H9 (cell line): ENCODE data around the gene TXNRD1. TPM values are rescaled to one million over a fixed set of nuclear protein-coding genes. Genes with fewer than 3 reads are reported as not detected.

ENCODE experiments used
- DNase-seq: peaks from one replicate; pipeline ENCODE4 v3.0.0-alpha.2; 2017
- H2AFZ ChIP-seq: one replicate; pipeline ENCODE4 v1.6.1; 2013; ENCODE audit warnings: mild to moderate bottlenecking, low read length, control low read depth, moderate library complexity
- H2AK5ac ChIP-seq: 2 replicates; pipeline ENCODE4 v1.6.1; 2013; ENCODE audit warnings: low read length, control low read depth, mixed read lengths; ENCODE audit not compliant: insufficient read length
- H2BK120ac ChIP-seq: one replicate; pipeline ENCODE4 v1.6.1; 2013; ENCODE audit warnings: low read depth, mild to moderate bottlenecking, low read length, control low read depth, inconsistent platforms; ENCODE audit not compliant: poor library complexity, severe bottlenecking
- H2BK12ac ChIP-seq: 2 replicates; pipeline ENCODE4 v1.6.1; 2013; ENCODE audit warnings: low read length, control low read depth, mixed read lengths, low read depth; ENCODE audit not compliant: insufficient read length
- H2BK15ac ChIP-seq: 2 replicates; pipeline ENCODE4 v1.6.1; 2013; ENCODE audit warnings: low read depth, low read length, control low read depth
- H2BK20ac ChIP-seq: one replicate; pipeline ENCODE4 v1.6.1; 2013; ENCODE audit warnings: low read depth, mild to moderate bottlenecking, low read length, control low read depth, inconsistent platforms; ENCODE audit not compliant: poor library complexity, severe bottlenecking
- H2BK5ac ChIP-seq: 2 replicates; pipeline ENCODE4 v1.6.1; 2013; ENCODE audit warnings: low read length, control low read depth, mixed read lengths; ENCODE audit not compliant: insufficient read length
- H3K14ac ChIP-seq: 2 replicates; pipeline ENCODE4 v1.6.1; 2013; ENCODE audit warnings: low read length, control low read depth; ENCODE audit not compliant: insufficient read depth
- H3K18ac ChIP-seq: 2 replicates; pipeline ENCODE4 v1.6.1; 2013; ENCODE audit warnings: low read depth, mild to moderate bottlenecking, mixed read lengths, low read length, control low read depth; ENCODE audit not compliant: insufficient read length
- H3K23ac ChIP-seq: 2 replicates; pipeline ENCODE4 v1.6.1; 2013; ENCODE audit warnings: low read length, control low read depth, mixed read lengths, low read depth; ENCODE audit not compliant: insufficient read length
- H3K23me2 ChIP-seq: 2 replicates; pipeline ENCODE4 v1.6.1; 2013; ENCODE audit warnings: low read depth, mild to moderate bottlenecking, mixed read lengths, low read length, control low read depth; ENCODE audit not compliant: insufficient read length, poor library complexity, severe bottlenecking
- H3K27ac ChIP-seq: 2 replicates; pipeline ENCODE4 v1.5.1; 2013; ENCODE audit warnings: low read length, control low read depth, mixed read lengths, low read depth; ENCODE audit not compliant: insufficient read length
- H3K27me3 ChIP-seq: 2 replicates; pipeline ENCODE4 v1.6.1; 2013; ENCODE audit warnings: low read length, control low read depth, inconsistent platforms; ENCODE audit not compliant: insufficient read depth
- H3K4ac ChIP-seq: 2 replicates; pipeline ENCODE4 v1.6.1; 2013; ENCODE audit warnings: low read depth, mild to moderate bottlenecking, control low read depth, inconsistent platforms, low read length, moderate library complexity
- H3K4me1 ChIP-seq: 2 replicates; pipeline ENCODE4 v1.6.1; 2013; ENCODE audit warnings: low read length, control low read depth, inconsistent platforms; ENCODE audit not compliant: insufficient read depth
- H3K4me2 ChIP-seq: 2 replicates; pipeline ENCODE4 v1.6.1; 2013; ENCODE audit warnings: low read length, control low read depth, mixed read lengths; ENCODE audit not compliant: insufficient read length, insufficient read depth
- H3K56ac ChIP-seq: 2 replicates; pipeline ENCODE4 v1.6.1; 2013; ENCODE audit warnings: low read depth, mild to moderate bottlenecking, mixed read lengths, low read length, control low read depth; ENCODE audit not compliant: insufficient read length
- H3K79me1 ChIP-seq: 2 replicates; pipeline ENCODE4 v1.6.1; 2013; ENCODE audit warnings: low read depth, mild to moderate bottlenecking, moderate library complexity, low read length, control low read depth, inconsistent platforms; ENCODE audit not compliant: insufficient read depth, poor library complexity, severe bottlenecking
- H3K79me2 ChIP-seq: 2 replicates; pipeline ENCODE4 v1.6.1; 2013; ENCODE audit warnings: low read length, control low read depth, inconsistent platforms; ENCODE audit not compliant: insufficient read depth
- H3K9ac ChIP-seq: 2 replicates; pipeline ENCODE4 v1.6.1; 2013; ENCODE audit warnings: low read length, control low read depth, mixed read lengths; ENCODE audit not compliant: insufficient read length; ENCODE audit errors: extremely low read depth
- H3K9me3 ChIP-seq: one replicate; pipeline ENCODE4 v1.6.1; 2013; ENCODE audit warnings: low read depth, low read length, inconsistent platforms; ENCODE audit not compliant: control insufficient read depth
- H3T11ph ChIP-seq: one replicate; pipeline ENCODE4 v1.6.1; 2013; ENCODE audit warnings: mild to moderate bottlenecking, low read length, control low read depth, inconsistent platforms
- H4K20me1 ChIP-seq: one replicate; pipeline ENCODE4 v1.6.1; 2013; ENCODE audit not compliant: control insufficient read depth, insufficient read length, insufficient read depth
- H4K5ac ChIP-seq: 2 replicates; pipeline ENCODE4 v1.6.1; 2013; ENCODE audit warnings: low read depth, mild to moderate bottlenecking, mixed read lengths, low read length, control low read depth; ENCODE audit not compliant: insufficient read length
- H4K8ac ChIP-seq: replicated peaks from 2 replicates; pipeline ENCODE4 v1.6.1; 2013; ENCODE audit warnings: low read length, control low read depth, mixed read lengths, low read depth; ENCODE audit not compliant: insufficient read length
- H4K91ac ChIP-seq: 2 replicates; pipeline ENCODE4 v1.6.1; 2013; ENCODE audit warnings: low read depth, mild to moderate bottlenecking, moderate library complexity, mixed read lengths, low read length, control low read depth; ENCODE audit not compliant: insufficient read length
- H3K27ac Mint-ChIP-seq, 3 experiments: 2 replicates in 2 of 3; 3 replicates in 1 of 3; pipeline ENCODE4 v1.8.0; 2020 to 2021; ENCODE audit warnings: mixed read lengths in 3 of 3, mild to moderate bottlenecking in 1 of 3, moderate library complexity in 1 of 3
- H3K27me3 Mint-ChIP-seq: 2 replicates; pipeline ENCODE4 v1.8.0; 2021; ENCODE audit warnings: low read depth, mild to moderate bottlenecking, moderate library complexity, mixed read lengths
- H3K36me3 Mint-ChIP-seq, 3 experiments: 2 replicates in 2 of 3; 3 replicates in 1 of 3; pipeline ENCODE4 v1.8.0; 2020 to 2021; ENCODE audit warnings: low read depth in 3 of 3, mixed read lengths in 3 of 3; ENCODE audit not compliant: insufficient read depth in 1 of 3
- H3K4me1 Mint-ChIP-seq, 2 experiments: 2 replicates each; pipeline ENCODE4 v1.8.0; 2020; ENCODE audit warnings: mixed read lengths in 2 of 2
- H3K4me3 Mint-ChIP-seq, 2 experiments: 2 replicates in 1 of 2; 3 replicates in 1 of 2; pipeline ENCODE4 v1.8.0; 2020 to 2021; ENCODE audit warnings: mild to moderate bottlenecking in 2 of 2, mixed read lengths in 2 of 2, moderate library complexity in 1 of 2
- H3K9me3 Mint-ChIP-seq, 2 experiments: 2 replicates in 1 of 2; 3 replicates in 1 of 2; pipeline ENCODE4 v1.8.0; 2020; ENCODE audit warnings: mild to moderate bottlenecking in 2 of 2, mixed read lengths in 2 of 2, moderate library complexity in 1 of 2
- WGBS: extraction: QIAGEN DNeasy Blood & Tissue Kit; methylation state at CpG from one replicate; pipeline ENCODE4 v1.1.7; 2013; ENCODE audit warnings: missing lambda C conversion rate, low lambda C conversion rate, mixed read lengths; ENCODE audit not compliant: insufficient read length; ENCODE audit errors: extremely low coverage; 5-methylcytosine and 5-hydroxymethylcytosine counted together
- total RNA-seq: library from RNA; stranded (reverse); gene quantifications from 2 replicates; pipeline ENCODE4 v1.2.1, GENCODE V29; 2021
- TF ChIP-seq, protein P1 (sequence below): fragments of 200-600 bp; sonication (generic); conservative IDR thresholded peaks from 3 replicates; pipeline ENCODE4 v1.8.0; 2021; ENCODE audit warnings: antibody characterized with exemption, mild to moderate bottlenecking

The TXNRD1 gene
- total RNA-seq, 1 experiment from 2014 or later: 100 TPM

DNA sequence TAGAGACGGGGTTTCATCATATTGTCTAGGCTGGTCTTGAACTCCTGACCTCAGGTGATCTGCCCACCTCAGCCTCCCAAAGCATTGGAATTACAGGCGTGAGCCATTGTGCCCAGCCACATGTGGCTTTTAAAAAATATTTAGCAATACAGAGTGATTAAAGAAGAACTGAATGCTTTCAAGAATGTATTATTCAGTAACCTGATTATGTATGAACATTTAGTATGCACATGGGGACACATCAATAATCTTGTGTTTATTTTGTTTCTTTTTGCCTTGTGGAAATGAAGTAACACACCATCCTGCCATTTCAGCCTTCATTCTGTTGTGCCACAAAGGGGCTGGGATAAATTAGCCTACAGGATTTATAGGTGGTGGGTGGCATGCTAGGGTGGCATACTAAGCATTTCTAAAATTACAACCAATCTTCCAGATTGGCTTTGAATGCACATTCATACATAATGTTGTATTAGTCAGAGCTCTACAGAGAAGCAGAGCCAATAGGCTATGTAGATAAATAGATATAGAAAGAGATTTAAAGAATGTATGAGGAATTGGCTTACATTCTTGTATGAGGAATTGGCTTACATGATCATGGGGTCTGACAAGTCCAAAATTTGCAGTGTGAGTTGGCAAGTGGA is 25.5 kb upstream of the TXNRD1 start:
- H3K9me3 Mint-ChIP-seq: peaks cover 3 to 5% of the 10 kb centered on the region in 2 experiments; a peak in 2 of 5 replicates
- H3K4me1 ChIP-seq: no peaks in the 10 kb centered on the region
- peaks cover 2 to 8% (median 3%) of the 10 kb centered on the region in 3 experiments; a peak in 2 of 7 replicates for H3K36me3 Mint-ChIP-seq
- no peak overlapping the region for H2BK20ac ChIP-seq
- no peaks in the 10 kb centered on the region for H4K20me1 ChIP-seq
- no peak overlapping the region for H4K5ac ChIP-seq
- H4K8ac ChIP-seq: no peak overlapping the region
- TF ChIP-seq, protein P1, sequence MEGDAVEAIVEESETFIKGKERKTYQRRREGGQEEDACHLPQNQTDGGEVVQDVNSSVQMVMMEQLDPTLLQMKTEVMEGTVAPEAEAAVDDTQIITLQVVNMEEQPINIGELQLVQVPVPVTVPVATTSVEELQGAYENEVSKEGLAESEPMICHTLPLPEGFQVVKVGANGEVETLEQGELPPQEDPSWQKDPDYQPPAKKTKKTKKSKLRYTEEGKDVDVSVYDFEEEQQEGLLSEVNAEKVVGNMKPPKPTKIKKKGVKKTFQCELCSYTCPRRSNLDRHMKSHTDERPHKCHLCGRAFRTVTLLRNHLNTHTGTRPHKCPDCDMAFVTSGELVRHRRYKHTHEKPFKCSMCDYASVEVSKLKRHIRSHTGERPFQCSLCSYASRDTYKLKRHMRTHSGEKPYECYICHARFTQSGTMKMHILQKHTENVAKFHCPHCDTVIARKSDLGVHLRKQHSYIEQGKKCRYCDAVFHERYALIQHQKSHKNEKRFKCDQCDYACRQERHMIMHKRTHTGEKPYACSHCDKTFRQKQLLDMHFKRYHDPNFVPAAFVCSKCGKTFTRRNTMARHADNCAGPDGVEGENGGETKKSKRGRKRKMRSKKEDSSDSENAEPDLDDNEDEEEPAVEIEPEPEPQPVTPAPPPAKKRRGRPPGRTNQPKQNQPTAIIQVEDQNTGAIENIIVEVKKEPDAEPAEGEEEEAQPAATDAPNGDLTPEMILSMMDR: no peak
- no peak overlapping the region for H4K91ac ChIP-seq
- no peaks in the 10 kb centered on the region for H3K79me2 ChIP-seq
- no peak overlapping the region for H3K4ac ChIP-seq
- no peak overlapping the region for H2BK15ac ChIP-seq
- H3K27me3 ChIP-seq: no peaks in the 10 kb centered on the region
- H3K23me2 ChIP-seq: no peaks in the 10 kb centered on the region
- H3K27ac Mint-ChIP-seq: no peak overlapping the region
- WGBS: no CpG with 5 or more reads among the region's 2 CpGs
- no peak overlapping the region for H3K9ac ChIP-seq
- no peaks in the 10 kb centered on the region for H3K9me3 ChIP-seq
- no peak overlapping the region for H2BK12ac ChIP-seq
- no peak overlapping the region for H3K4me3 Mint-ChIP-seq
- no peak overlapping the region for H3K4me2 ChIP-seq
- no peak overlapping the region for H3K27ac ChIP-seq
- H2AK5ac ChIP-seq: no peak overlapping the region
- H2BK120ac ChIP-seq: no peak overlapping the region
- H3T11ph ChIP-seq: no peak overlapping the region
- no peaks in the 10 kb centered on the region for H3K27me3 Mint-ChIP-seq
- no peaks in the 10 kb centered on the region for H3K4me1 Mint-ChIP-seq
- H3K56ac ChIP-seq: no peak overlapping the region
- H3K14ac ChIP-seq: no peak overlapping the region
- no peak for DNase-seq
- H3K23ac ChIP-seq: no peak overlapping the region
- no peak overlapping the region for H2AFZ ChIP-seq
- no peak overlapping the region for H3K18ac ChIP-seq
- H2BK5ac ChIP-seq: no peak overlapping the region
- no peaks in the 10 kb centered on the region for H3K79me1 ChIP-seq
